ENCODE data around the gene STK16. TPM values are rescaled to one million over a fixed set of nuclear protein-coding genes. Genes with fewer than 3 reads are reported as not detected.

The STK16 gene
- total and polyA plus RNA-seq, 2 of the 13 experiments (the other 11 are each of a cell fraction or from before 2014, with no cell fraction given) = 28.0 to 50.9 TPM

- Histone ChIP-seq H3K4me1 (ENCODE audit: insufficient read depth, low read length) (peaks cover 36% of the 10 kb centered on the region), H3K27ac (ENCODE audit: extremely low read length, insufficient read depth, low read length) (no peak overlapping the region), H3K4me2 (ENCODE audit: low read depth, low read length) (peak overlapping the region; percentile 87), H3K36me3 (replicated peaks in 1 of 2; ENCODE audit: control insufficient read depth in 1 of 2, insufficient read depth in 2 of 2, low read length in 2 of 2) (no peaks in the 10 kb centered on the region), H3K9ac (ENCODE audit: insufficient read depth, low read depth, low read length) (peak overlapping the region; percentile 75), H3K27me3 (ENCODE audit: control insufficient read depth in 1 of 2, insufficient read depth in 2 of 2, low read length in 2 of 2) (peaks cover 6 to 83% of the 10 kb centered on the region in 2 experiments; a peak in 4 of 5 replicates), H2AFZ (ENCODE audit: low read length) (peak overlapping the region; percentile 77), H4K20me1 (ENCODE audit: insufficient read depth, low read length) (no peaks in the 10 kb centered on the region), H3K79me2 (ENCODE audit: insufficient read depth, low read length) (no peaks in the 10 kb centered on the region), H3K4me3 (replicated peaks in 1 of 3; ENCODE audit: insufficient read depth in 1 of 3, low read depth in 2 of 3, low read length in 3 of 3) (peak overlapping the region; percentile 60 to 81 (median 80)), H3K9me3 (ENCODE audit: low read length) (no peaks in the 10 kb centered on the region)
- ATAC-seq = peak; percentile 85
- CTCF ChIA-PET (ENCODE audit: low intra/inter-chr PET ratio, low total read pairs) = interaction anchor here (1.2 to 3.4 kb wide), 8 partner anchors 18 to 135 kb away, joined by 3 to 88 read pairs (median 10); partner anchors contain the start of genes ANKZF1, ATG9A, DNAJB2 and NHEJ1
- peak; percentile 80 for DNase-seq (ENCODE audit: low spot score)
- FAIRE-seq = peak; percentile 89
- intact Hi-C loops (cut with micrococcal nuclease; ENCODE audit: unreplicated experiment) (loop anchor here (1.0 to 10.0 kb wide), 7 partner anchors 15 to 240 kb away; partner anchors contain the start of genes ABCB6, ANKZF1, ATG9A and DNAJB2), in situ Hi-C loops (cut with HindIII; ENCODE audit: extremely low pct_ligation_motif_present, low pct_unique_long_range_greater_than_20kb) (loop anchor here (5.0 kb wide), 1 partner anchor 122 kb away; the partner anchor contains the start of gene SLC23A3)
- BruUV-seq (replicated peaks) = no TSS peak
- POLR2A ChIA-PET = interaction anchor here (0.8 to 3.6 kb wide), 17 partner anchors 8 to 293 kb away, joined by 3 to 47 read pairs (median 6); partner anchors contain the start of genes ABCB6, ANKZF1, ATG9A and CNPPD1
- 20% methylated on average over 26 of the region's 67 CpGs for WGBS (ENCODE audit: low lambda C conversion rate)
- peak; percentile 31 for TF ChIP-seq E2F5 (CRISPR knock-in tag; conservative IDR thresholded peaks at IDR 0.05)
- TF ChIP-seq USF2 (IDR thresholded peaks at IDR 0.05; ENCODE audit: low read depth, low read length) = no peak
- no peak for TF ChIP-seq USF2 (CRISPR knock-in tag; IDR thresholded peaks at IDR 0.05; ENCODE audit: borderline replicate concordance)
- TF ChIP-seq MZF1 (CRISPR knock-in tag; IDR thresholded peaks at IDR 0.05; ENCODE audit: borderline replicate concordance) = no peak; the same call in 1 of the 2 replicates
- TF ChIP-seq ERF (CRISPR knock-in tag; IDR thresholded peaks at IDR 0.05) = peak; percentile 98
- peak; percentile 89 for TF ChIP-seq SP5 (CRISPR knock-in tag; IDR thresholded peaks at IDR 0.05; ENCODE audit: borderline replicate concordance, low read depth)
- TF ChIP-seq ZNF644 (CRISPR knock-in tag; IDR thresholded peaks at IDR 0.05; ENCODE audit: low read depth) = no peak
- TF ChIP-seq ZNF34 (CRISPR knock-in tag; IDR thresholded peaks at IDR 0.05; ENCODE audit: borderline replicate concordance) = 0 out of 2 replicates have a peak, but pooled peaks have one; percentile 59
- TF ChIP-seq AHDC1 (CRISPR knock-in tag; IDR thresholded peaks at IDR 0.05; ENCODE audit: borderline replicate concordance) = no peak
- 0 out of 2 replicates have a peak, but pooled peaks have one; percentile 21 for TF ChIP-seq TIGD3 (CRISPR knock-in tag; IDR thresholded peaks at IDR 0.05; ENCODE audit: borderline replicate concordance)
Measured at GRCh38 chr2:219294356-219295351, 49.4 kb downstream of the STK16 start.
